ENCODE results near the gene PIGR.

PIGR gene

GRCh38 chr1:206960676-206961386 lies 14.6 kb upstream of the PIGR start:
- no peak for DNase-seq

GRCh38 chr1:206958144-206958543 lies 11.9 kb upstream of the PIGR start:
- DNase-seq = no peak

- no peak for DNase-seq
Observed at GRCh38 chr1:206957639-206958038, 11.4 kb upstream of the PIGR start.

GRCh38 chr1:206955476-206956451 lies 9.5 kb upstream of the PIGR start:
- DNase-seq = no peak

GRCh38 chr1:206954459-206955342 lies 8.4 kb upstream of the PIGR start:
- DNase-seq = no peak

GRCh38 chr1:206953626-206954025 lies 7.4 kb upstream of the PIGR start:
- DNase-seq = no peak

GRCh38 chr1:206953126-206953525 lies 6.9 kb upstream of the PIGR start:
- DNase-seq = no peak

GRCh38 chr1:206952171-206952570 lies 5.9 kb upstream of the PIGR start:
- no peak for DNase-seq

GRCh38 chr1:206951318-206952100 lies 5.2 kb upstream of the PIGR start:
- no peak for DNase-seq

GRCh38 chr1:206949641-206950040 lies 3.4 kb upstream of the PIGR start:
- no peak for DNase-seq

- DNase-seq = no peak
Observed at GRCh38 chr1:206949208-206949607, 2.9 kb upstream of the PIGR start.

GRCh38 chr1:206947255-206947654 lies 989 bp upstream of the PIGR start:
- no peak for DNase-seq

GRCh38 chr1:206945779-206946178 lies 487 bp downstream of the PIGR start:
- no peak for DNase-seq

- no peak for DNase-seq
Observed at GRCh38 chr1:206944703-206945102, 1.6 kb downstream of the PIGR start.

GRCh38 chr1:206941766-206942418 lies 4.4 kb downstream of the PIGR start:
- DNase-seq = no peak

GRCh38 chr1:206940588-206940936 lies 5.7 kb downstream of the PIGR start:
- DNase-seq = no peak

- DNase-seq = no peak
Observed at GRCh38 chr1:206939841-206940587, 6.3 kb downstream of the PIGR start.

GRCh38 chr1:206939131-206939530 lies 7.1 kb downstream of the PIGR start:
- no peak for DNase-seq

GRCh38 chr1:206937425-206937824 lies 8.8 kb downstream of the PIGR start:
- no peak for DNase-seq

GRCh38 chr1:206935491-206936067 lies 10.7 kb downstream of the PIGR start:
- peak; percentile 50 for DNase-seq
